H1 (cell line): ENCODE measurements around the gene IL7R. TPM values are rescaled to one million over a fixed set of nuclear protein-coding genes. Genes with fewer than 3 reads are reported as not detected.

Experiments used
- CTCF ChIA-PET: fragments of 300-600 bp; sonication (Branson Sonifier 250); formaldehyde crosslinking; loops from one replicate; lab custom pipeline; 2021; ENCODE audit not compliant: partially characterized antibody; lab: Charles Lee
- POLR2A ChIA-PET: fragments of 300-600 bp; sonication (Branson Sonifier 250); formaldehyde crosslinking; loops from one replicate; lab custom pipeline; 2021; ENCODE audit warnings: inconsistent platforms; ENCODE audit not compliant: partially characterized antibody; lab: Charles Lee
- DNase-seq, 2 experiments: peaks; one replicate each; pipeline versions ENCODE4 v3.0.0 to v3.0.0-alpha.2; 2010 to 2022; ENCODE audit warnings: low spot score in 2 of 2, low read depth in 1 of 2, mixed read lengths in 1 of 2
- FAIRE-seq: peaks from 2 replicates; lab custom pipeline; 2011; peaks lifted over from hg19 to GRCh38; lab: Jason Lieb, UNC
- H2AFZ ChIP-seq: 2 replicates; pipeline ENCODE4 v1.8.1; 2012; ENCODE audit warnings: low read length, inconsistent platforms
- H2AK5ac ChIP-seq: 2 replicates; pipeline ENCODE4 v1.6.1; 2013; ENCODE audit warnings: low read depth, low read length
- H2BK120ac ChIP-seq: replicated peaks from 2 replicates; pipeline ENCODE3; 2013; ENCODE audit warnings: low read depth, low read length, inconsistent platforms
- H2BK12ac ChIP-seq: 2 replicates; pipeline ENCODE4 v1.6.1; 2013; ENCODE audit warnings: low read depth, low read length
- H2BK15ac ChIP-seq: 2 replicates; pipeline ENCODE4 v1.6.1; 2013; ENCODE audit warnings: low read length
- H2BK20ac ChIP-seq: 2 replicates; pipeline ENCODE4 v1.6.1; 2013; ENCODE audit warnings: low read length
- H2BK5ac ChIP-seq: 2 replicates; pipeline ENCODE4 v1.6.1; 2013; ENCODE audit warnings: low read depth, low read length
- H3K14ac ChIP-seq: 2 replicates; pipeline ENCODE4 v1.6.1; 2013; ENCODE audit warnings: inconsistent platforms; ENCODE audit not compliant: insufficient read length
- H3K18ac ChIP-seq: 2 replicates; pipeline ENCODE4 v1.6.1; 2013; ENCODE audit warnings: low read length; ENCODE audit errors: extremely low read depth
- H3K23ac ChIP-seq: 2 replicates; pipeline ENCODE4 v1.6.1; 2013; ENCODE audit warnings: inconsistent platforms; ENCODE audit not compliant: insufficient read length
- H3K23me2 ChIP-seq: 2 replicates; pipeline ENCODE4 v1.6.1; 2013; ENCODE audit warnings: low read depth, low read length
- H3K27ac ChIP-seq: 2 replicates; pipeline ENCODE4 v1.6.1; 2011; ENCODE audit warnings: low read depth, low read length, inconsistent platforms
- H3K27me3 ChIP-seq, 4 experiments: replicated peaks in 1 of 4; 1 replicate in 1 of 4; 2 replicates in 3 of 4; pipeline versions ENCODE4 v1.6.1 to v1.8.1; 2011 to 2013; ENCODE audit warnings: low read length in 3 of 4, mild to moderate bottlenecking in 3 of 4, inconsistent platforms in 2 of 4, mixed read lengths in 2 of 4, moderate library complexity in 1 of 4; ENCODE audit not compliant: control insufficient read depth in 3 of 4, insufficient read depth in 3 of 4; ENCODE audit errors: extremely low read depth in 1 of 4
- H3K36me3 ChIP-seq, 4 experiments: 2 replicates each; pipeline versions ENCODE4 v1.6.1 to v1.8.1; 2011 to 2013; ENCODE audit warnings: mild to moderate bottlenecking in 4 of 4, low read length in 3 of 4, moderate library complexity in 2 of 4, control low read depth in 1 of 4, inconsistent platforms in 1 of 4; ENCODE audit not compliant: insufficient read depth in 4 of 4, control insufficient read depth in 2 of 4
- H3K4ac ChIP-seq: replicated peaks from 2 replicates; pipeline ENCODE3; 2013; ENCODE audit warnings: low read length, low read depth, mixed read lengths, inconsistent platforms; ENCODE audit not compliant: insufficient read length
- H3K4me1 ChIP-seq, 4 experiments: replicated peaks in 1 of 4; 1 replicate in 1 of 4; 2 replicates in 3 of 4; pipeline versions ENCODE4 v1.6.1 to v1.8.1; 2011 to 2013; ENCODE audit warnings: low read length in 3 of 4, inconsistent platforms in 2 of 4, mixed read lengths in 1 of 4; ENCODE audit not compliant: insufficient read depth in 4 of 4, control insufficient read depth in 3 of 4
- H3K4me2 ChIP-seq, 2 experiments: 2 replicates each; pipeline versions ENCODE4 v1.6.1 to v1.8.1; 2011 to 2013; ENCODE audit warnings: low read depth in 2 of 2, low read length in 2 of 2, control low read depth in 1 of 2, inconsistent platforms in 1 of 2, mild to moderate bottlenecking in 1 of 2; ENCODE audit not compliant: insufficient read depth in 1 of 2
- H3K4me3 ChIP-seq, 4 experiments: fragments of 200-600, 300-600 bp in 1 of 4; sonication (generic), shearing (Covaris generic), sonication (Bioruptor Twin) in 1 of 4; 2 replicates each; pipeline versions ENCODE4 v1.5.1 to v1.8.1; 2011 to 2016; ENCODE audit warnings: low read length in 4 of 4, low read depth in 3 of 4, control low read depth in 2 of 4, inconsistent platforms in 2 of 4, mild to moderate bottlenecking in 2 of 4, mixed read lengths in 1 of 4, moderate library complexity in 1 of 4; ENCODE audit not compliant: insufficient read depth in 2 of 4; ENCODE audit errors: extremely low read depth in 1 of 4
- H3K56ac ChIP-seq: replicated peaks from 2 replicates; pipeline ENCODE3; 2013; ENCODE audit warnings: low read depth, mild to moderate bottlenecking, mixed read lengths, low read length, inconsistent platforms; ENCODE audit not compliant: insufficient read length
- H3K79me1 ChIP-seq: 2 replicates; pipeline ENCODE4 v1.6.1; 2013; ENCODE audit warnings: low read depth, low read length, control low read depth
- H3K79me2 ChIP-seq, 2 experiments: 2 replicates each; pipeline versions ENCODE4 v1.6.1 to v1.8.1; 2012 to 2013; ENCODE audit warnings: low read length in 2 of 2, mild to moderate bottlenecking in 2 of 2, inconsistent platforms in 1 of 2; ENCODE audit not compliant: insufficient read depth in 2 of 2, control insufficient read depth in 1 of 2
- H3K9ac ChIP-seq, 4 experiments: replicated peaks in 1 of 4; 1 replicate in 1 of 4; 2 replicates in 3 of 4; pipeline versions ENCODE4 v1.6.1 to v1.8.1; 2011 to 2013; ENCODE audit warnings: low read depth in 3 of 4, low read length in 3 of 4, control low read depth in 2 of 4, mild to moderate bottlenecking in 2 of 4, moderate library complexity in 2 of 4, inconsistent platforms in 1 of 4; ENCODE audit errors: extremely low read depth in 1 of 4
- H3K9me3 ChIP-seq, 2 experiments: 2 replicates each; pipeline versions ENCODE4 v1.6.1 to v1.8.1; 2012 to 2013; ENCODE audit warnings: mild to moderate bottlenecking in 2 of 2, moderate library complexity in 2 of 2, control low read depth in 1 of 2, inconsistent platforms in 1 of 2, low read depth in 1 of 2, low read length in 1 of 2, mixed read lengths in 1 of 2; ENCODE audit not compliant: insufficient read depth in 2 of 2
- H4K20me1 ChIP-seq, 2 experiments: replicated peaks in 1 of 2; 2 replicates each; pipeline versions ENCODE3 to v1.8.1; 2011 to 2013; ENCODE audit warnings: inconsistent platforms in 2 of 2, low read length in 2 of 2, mild to moderate bottlenecking in 1 of 2; ENCODE audit not compliant: insufficient read depth in 2 of 2, control insufficient read depth in 1 of 2
- H4K5ac ChIP-seq: 2 replicates; pipeline ENCODE4 v1.6.1; 2013; ENCODE audit warnings: low read length, low read depth, mixed read lengths, inconsistent platforms; ENCODE audit not compliant: insufficient read length
- H4K8ac ChIP-seq: 2 replicates; pipeline ENCODE4 v1.8.0; 2013; ENCODE audit warnings: mild to moderate bottlenecking, moderate library complexity, low read length, inconsistent platforms; ENCODE audit not compliant: insufficient read depth; ENCODE audit errors: extremely low read depth
- H4K91ac ChIP-seq: replicated peaks from 2 replicates; pipeline ENCODE3; 2013; ENCODE audit warnings: low read length, mixed read lengths, inconsistent platforms; ENCODE audit not compliant: insufficient read length
- E2F6 ChIP-seq: IDR thresholded peaks from 2 replicates; pipeline ENCODE4 v1.6.1; 2012; ENCODE audit warnings: inconsistent platforms
- JUND ChIP-seq: IDR thresholded peaks from 2 replicates; pipeline ENCODE4 v1.6.1; 2011; ENCODE audit warnings: mild to moderate bottlenecking, improper control_type of control experiment, low read length
- MAFK ChIP-seq: IDR thresholded peaks from 2 replicates; pipeline ENCODE4 v1.6.1; 2012; ENCODE audit warnings: low read depth, mild to moderate bottlenecking, improper control_type of control experiment, low read length
- SIN3A ChIP-seq, 2 experiments: IDR thresholded peaks in 1 of 2; conservative IDR thresholded peaks in 1 of 2; 2 replicates each; pipeline ENCODE4 v1.6.1; 2011 to 2012; ENCODE audit warnings: low read length in 2 of 2, improper control_type of control experiment in 1 of 2, low read depth in 1 of 2, mild to moderate bottlenecking in 1 of 2
- SIRT6 ChIP-seq: IDR thresholded peaks from one replicate; pipeline ENCODE4 v1.7.1; 2012; ENCODE audit warnings: low read length, inconsistent platforms
- SP4 ChIP-seq: IDR thresholded peaks from 2 replicates; pipeline ENCODE4 v1.6.1; 2012; ENCODE audit warnings: low read length, inconsistent platforms
- TCF12 ChIP-seq: IDR thresholded peaks from 2 replicates; pipeline ENCODE4 v1.6.1; 2011; ENCODE audit warnings: low read depth, mild to moderate bottlenecking, low read length
- WGBS, 2 experiments: shearing (Covaris generic) in 1 of 2; methylation state at CpG; one replicate each; pipeline versions ENCODE4 v1.1.6 to v1.1.7; 2013 to 2015; ENCODE audit warnings: low lambda C conversion rate in 2 of 2, mixed read lengths in 2 of 2, inconsistent platforms in 1 of 2, low coverage in 1 of 2, missing lambda C conversion rate in 1 of 2; ENCODE audit not compliant: insufficient replicate concordance in 2 of 2, insufficient coverage in 1 of 2, insufficient read length in 1 of 2; ENCODE audit errors: extremely low coverage in 1 of 2, missing lambda C conversion rate in 1 of 2; 5-methylcytosine and 5-hydroxymethylcytosine counted together
- polyA plus RNA-seq, 7 experiments: library from polyadenylated mRNA; depleted of rRNA in 3 of 7; stranded (reverse) in 5 of 7; unstranded in 2 of 7; fragments of >200 nt in 5 of 7; fragments of 200-250 nt in 2 of 7; gene quantifications; 1 replicate in 5 of 7; 2 replicates in 1 of 7; 4 replicates in 1 of 7; pipeline versions ENCODE4 v1.2.1 to v1.2.3, GENCODE V29; 2011 to 2013; ENCODE audit warnings: missing spikeins in 2 of 7, mixed read lengths in 2 of 7
- total RNA-seq: library from RNA; stranded (reverse); fragmentation: NEBNext Ultra II Directional; extraction: Animal tissue kit (Norgen Biotek cat#: 25700); gene quantifications from 2 replicates; pipeline ENCODE4 v1.2.1, GENCODE V29; 2021

Gene IL7R
- total and polyA plus RNA-seq, 2 of the 8 experiments (the other 6 are each of a cell fraction or from before 2014, with no cell fraction given), result not detected

- POLR2A ChIA-PET, result no interaction called here
- Histone ChIP-seq H3K56ac (no peak overlapping the region), H3K4ac (no peak overlapping the region), H2BK120ac (no peak overlapping the region)
- TF ChIP-seq MAFK, result no peak
- no peak for TF ChIP-seq TCF12
- TF ChIP-seq SIRT6, result no peak
- TF ChIP-seq JUND, result no peak
- no peak for TF ChIP-seq SP4
- no peak for TF ChIP-seq E2F6
- no peak for TF ChIP-seq SIN3A (conservative IDR thresholded peaks at IDR 0.05 in 1 of 2, IDR thresholded peaks at IDR 0.05 in 1 of 2; ENCODE audit: low read depth in 1 of 2, low read length in 2 of 2)
- TF ChIP-seq, all 59 proteins: peak for 0
- Histone ChIP-seq H4K5ac (no peak overlapping the region), H4K8ac (no peak overlapping the region), H3K9me3 (no peaks in the 10 kb centered on the region), H2AFZ (no peak overlapping the region), H3K27me3 (peaks cover 5 to 23% (median 16%) of the 10 kb centered on the region in 4 experiments), H3K4me2 (no peak overlapping the region), H3K4me3 (no peak overlapping the region), H4K91ac (no peak overlapping the region), H2BK5ac (no peak overlapping the region), H2AK5ac (no peak overlapping the region), H2BK12ac (no peak overlapping the region), H3K23ac (no peak overlapping the region), H4K20me1 (peaks cover 1 to 3% of the 10 kb centered on the region in 2 experiments), H2BK15ac (no peak overlapping the region), H3K9ac (no peak overlapping the region), H3K18ac (no peak overlapping the region), H3K4me1 (no peaks in the 10 kb centered on the region), H3K79me2 (no peaks in the 10 kb centered on the region), H2BK20ac (no peak overlapping the region), H3K14ac (no peak overlapping the region), H3K27ac (no peak overlapping the region), H3K79me1 (no peaks in the 10 kb centered on the region), H3K36me3 (no peaks in the 10 kb centered on the region), H3K23me2 (no peaks in the 10 kb centered on the region)
- DNase-seq (no peak), FAIRE-seq (no peak)
- WGBS, 2 experiments, result 84% methylated on average over 5 of the region's 5 CpGs; no CpG with 5 or more reads in 1 of the 2 experiments
- CTCF ChIA-PET, result interaction anchor here (0.5 to 3.5 kb wide), 3 partner anchors 143 to 1319 kb away, joined by 3 to 18 read pairs (median 4); no protein-coding TSS in a partner anchor
Observed at GRCh38 chr5:35921930-35922329, 65.2 kb downstream of the IL7R start.
